PC-9 (cell line): Measurements from ENCODE around the gene NUDT13.

ENCODE experiments used
- CTCF ChIP-seq: fragments of 200-600 bp; sonication (generic); conservative IDR thresholded peaks from 2 replicates; pipeline ENCODE4 v1.6.1; 2017; ENCODE audit warnings: mixed run types, antibody characterized with exemption, mild to moderate bottlenecking, moderate library complexity
- EZH2 ChIP-seq: fragments of 200-600 bp; sonication (generic); IDR thresholded peaks from 2 replicates; pipeline ENCODE4 v1.8.0; 2017; ENCODE audit warnings: antibody characterized with exemption, low read depth

- TF ChIP-seq CTCF (no peak), EZH2 (no peak)
Measured at GRCh38 chr10:73093922-73094850, 16.1 kb upstream of the NUDT13 start.
